HG03045 (cell line): Measurements from ENCODE around the gene TBC1D2B.

Experiments used
- ATAC-seq: cut with Tn5 transposase; IDR thresholded peaks from one replicate; pipeline ENCODE4 v1.9.1; 2021; ENCODE audit warnings: mild to moderate bottlenecking, moderate library complexity; ENCODE audit not compliant: unreplicated experiment

Gene TBC1D2B

DNA sequence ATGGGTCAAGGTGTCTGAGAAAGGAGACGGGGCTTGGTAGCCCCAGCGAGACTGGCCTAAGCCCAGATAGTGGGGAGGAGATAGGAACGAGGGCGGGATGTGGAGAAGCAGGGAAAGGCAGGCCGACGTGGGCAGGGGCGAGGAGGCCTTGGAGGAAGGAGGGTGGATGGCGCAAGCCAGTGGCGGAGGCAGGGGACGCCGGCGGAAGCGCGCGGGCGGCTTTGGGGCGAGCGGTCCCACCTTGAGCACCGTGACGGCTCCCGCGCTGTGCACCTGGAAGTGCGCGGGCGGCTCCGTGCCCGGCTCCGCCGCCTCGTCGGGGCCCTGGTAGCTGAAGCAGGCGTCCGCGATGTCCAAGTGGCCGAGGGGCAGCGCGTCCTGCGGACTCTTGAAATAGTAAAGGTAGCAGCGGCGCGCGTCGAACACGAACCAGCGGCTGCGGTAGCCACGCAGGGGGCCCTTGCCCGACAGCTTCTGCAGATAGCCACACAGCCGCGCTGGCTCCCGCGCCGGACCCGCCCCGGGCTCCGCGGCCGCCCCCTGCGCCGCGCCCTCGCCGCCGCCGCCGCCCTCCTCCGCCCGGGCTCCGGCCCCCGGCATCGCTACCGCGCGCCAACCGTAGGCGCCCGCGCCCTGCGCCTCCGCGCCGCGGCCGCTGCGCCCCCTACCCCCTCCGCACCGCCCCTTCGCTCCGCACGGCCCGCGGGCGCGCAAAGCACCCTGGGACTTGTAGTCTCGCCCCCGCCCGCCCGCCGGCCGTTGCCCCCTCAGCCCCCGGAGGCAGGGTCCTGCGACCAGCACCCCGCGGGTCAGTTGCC is at the start of gene TBC1D2B:
Gene TBC1D2B, minus strand, starts transcription at position 659 of the 818 bp plus-strand sequence. Its CDS starts 59 bp downstream, at position 600.
- peak; percentile 65 for ATAC-seq

DNA sequence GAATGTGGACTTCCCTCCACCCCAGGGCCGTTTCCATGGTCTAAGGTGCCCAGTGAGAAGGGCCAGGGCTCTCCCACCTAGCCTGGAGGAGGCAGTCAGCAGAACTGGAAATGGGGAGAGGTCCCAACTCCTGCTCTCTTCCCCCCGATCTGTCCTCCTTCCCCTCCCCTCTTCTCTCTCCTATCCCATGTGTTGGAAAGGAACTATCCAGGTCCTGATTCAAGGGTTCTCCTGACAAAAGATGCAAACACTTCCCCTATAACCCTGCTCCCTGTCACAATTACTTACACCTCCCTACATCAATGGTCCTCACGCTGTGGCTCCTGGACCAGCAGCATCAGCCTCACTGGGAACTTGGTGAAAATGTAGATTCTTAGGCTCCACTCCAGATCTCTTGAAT is 47.8 kb upstream of the TBC1D2B start:
- ATAC-seq, result no peak

DNA sequence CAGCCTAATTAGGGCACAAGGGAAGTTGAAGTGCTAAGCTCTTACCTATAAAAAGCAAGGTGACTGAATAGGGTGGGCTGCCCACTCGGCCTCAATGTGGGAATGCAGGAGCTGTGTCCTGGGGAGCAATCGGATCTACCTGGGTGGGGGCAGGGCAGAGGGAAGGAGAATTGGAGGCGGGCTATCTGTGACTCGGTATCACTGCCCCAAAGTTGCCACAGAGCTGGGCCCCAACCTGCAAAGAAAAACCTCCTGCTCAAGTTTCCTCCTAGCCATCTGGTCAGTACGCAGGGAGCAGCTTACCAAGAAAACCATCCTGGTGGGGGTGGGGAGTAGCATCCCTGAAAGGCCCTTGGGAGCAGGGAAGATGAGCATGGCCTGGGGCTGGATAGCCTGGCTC is 43.0 kb upstream of the TBC1D2B start:
- no peak for ATAC-seq

DNA sequence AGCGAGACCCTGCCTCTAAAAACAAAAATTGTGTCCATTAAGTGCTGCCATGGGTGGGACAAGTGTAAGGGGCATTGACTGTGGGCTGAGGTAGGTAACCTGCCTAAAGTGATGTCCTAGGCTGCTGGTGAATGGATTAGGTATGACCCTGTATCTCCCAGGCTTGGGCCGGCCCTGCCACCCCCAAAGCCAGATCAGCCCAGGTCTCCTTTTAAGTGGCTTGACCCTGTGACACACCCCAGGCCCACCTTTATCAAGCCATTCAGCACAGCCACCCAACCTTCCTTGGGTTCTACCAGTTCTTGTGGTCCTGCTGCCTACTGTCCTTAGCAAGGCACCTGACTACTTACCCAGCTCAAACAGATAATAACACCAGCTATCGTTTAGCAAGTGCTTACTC is 35.0 kb upstream of the TBC1D2B start:
- ATAC-seq, result no peak

DNA sequence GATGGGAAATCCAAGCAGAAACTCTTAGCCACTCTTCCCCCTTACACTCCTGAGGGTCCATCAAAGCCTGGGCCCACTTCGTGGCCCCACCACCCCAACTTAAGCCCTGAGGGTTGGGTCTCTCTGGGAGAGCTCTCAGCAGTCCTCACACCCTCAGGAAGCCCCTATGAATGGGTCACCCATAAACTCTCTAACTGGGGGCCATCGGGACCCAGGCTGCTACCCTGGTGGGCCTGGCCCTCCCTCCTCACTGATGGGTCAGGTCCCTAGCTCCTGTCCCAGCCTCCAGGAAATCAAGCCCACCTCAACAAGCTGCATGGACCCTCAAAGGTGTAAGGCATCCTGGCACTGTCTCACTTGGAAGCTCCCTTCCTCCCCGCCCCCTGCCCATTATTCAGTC is 34.3 kb upstream of the TBC1D2B start:
- no peak for ATAC-seq

DNA sequence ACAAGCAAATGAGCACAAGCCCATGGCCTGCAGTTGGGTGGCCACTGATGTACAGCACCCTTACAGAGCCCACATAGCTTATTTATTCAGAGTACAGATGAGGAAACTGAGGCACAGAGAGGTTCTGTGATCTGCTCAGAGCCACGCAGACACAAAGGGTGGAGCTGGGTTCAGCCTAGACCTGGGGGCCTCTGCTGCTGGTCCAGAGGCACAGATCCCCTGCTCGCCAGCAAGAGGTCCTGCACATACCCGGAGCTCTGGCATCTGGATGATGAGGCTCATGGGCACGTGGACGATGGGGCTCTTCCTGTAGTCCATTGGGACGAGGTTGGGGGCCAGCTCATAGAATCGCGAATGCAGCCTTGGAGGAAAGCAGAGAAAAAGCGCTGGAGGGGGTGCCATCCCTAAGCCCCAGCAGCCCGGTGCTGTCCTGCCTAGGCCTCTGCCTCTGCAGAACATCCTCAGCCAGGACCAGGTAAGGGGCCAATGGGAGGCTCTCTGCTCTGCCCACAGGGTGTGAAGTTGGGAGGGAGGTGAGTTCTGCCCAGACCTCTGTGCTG is 33.5 kb upstream of the TBC1D2B start:
- no peak for ATAC-seq

DNA sequence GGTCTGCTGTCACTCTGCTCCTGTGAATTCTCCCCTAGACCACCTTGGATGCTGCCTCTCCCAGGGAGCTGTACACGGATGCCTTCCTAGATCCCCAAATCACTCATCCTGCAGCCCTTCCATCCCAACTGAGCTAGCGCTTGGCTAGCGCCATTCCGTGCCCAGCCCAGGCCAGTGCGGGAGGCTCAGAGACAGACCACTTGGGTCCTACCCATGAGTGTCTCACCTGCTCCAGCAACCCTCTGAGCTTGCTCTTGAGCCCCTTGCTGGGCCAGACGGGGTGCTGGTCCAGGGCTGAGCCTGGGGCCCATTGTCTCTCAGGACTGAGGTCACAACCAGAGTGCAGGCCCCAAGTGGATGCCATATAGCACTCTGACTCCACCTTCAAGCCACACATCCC is 32.6 kb upstream of the TBC1D2B start:
- ATAC-seq, result no peak

DNA sequence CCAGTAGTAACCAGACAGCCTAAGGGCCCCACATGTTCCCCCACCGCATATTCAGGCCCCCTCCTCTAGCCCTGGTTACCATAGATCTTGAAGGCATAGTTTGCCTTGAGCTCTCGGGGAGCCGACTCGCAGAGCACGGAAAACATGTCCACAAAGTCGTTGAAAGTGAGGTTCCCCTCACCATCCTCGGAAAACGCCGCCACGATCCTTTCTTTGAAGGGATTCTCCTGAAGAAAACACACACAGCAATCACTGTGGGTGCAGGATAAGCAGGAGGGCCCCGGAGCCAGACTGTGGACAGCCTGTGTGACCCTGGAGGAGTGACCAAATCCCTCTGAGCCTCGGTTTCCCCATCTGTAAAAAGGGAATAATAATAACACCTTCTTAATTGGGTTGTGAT is 31.6 kb upstream of the TBC1D2B start:
- ATAC-seq, result no peak

DNA sequence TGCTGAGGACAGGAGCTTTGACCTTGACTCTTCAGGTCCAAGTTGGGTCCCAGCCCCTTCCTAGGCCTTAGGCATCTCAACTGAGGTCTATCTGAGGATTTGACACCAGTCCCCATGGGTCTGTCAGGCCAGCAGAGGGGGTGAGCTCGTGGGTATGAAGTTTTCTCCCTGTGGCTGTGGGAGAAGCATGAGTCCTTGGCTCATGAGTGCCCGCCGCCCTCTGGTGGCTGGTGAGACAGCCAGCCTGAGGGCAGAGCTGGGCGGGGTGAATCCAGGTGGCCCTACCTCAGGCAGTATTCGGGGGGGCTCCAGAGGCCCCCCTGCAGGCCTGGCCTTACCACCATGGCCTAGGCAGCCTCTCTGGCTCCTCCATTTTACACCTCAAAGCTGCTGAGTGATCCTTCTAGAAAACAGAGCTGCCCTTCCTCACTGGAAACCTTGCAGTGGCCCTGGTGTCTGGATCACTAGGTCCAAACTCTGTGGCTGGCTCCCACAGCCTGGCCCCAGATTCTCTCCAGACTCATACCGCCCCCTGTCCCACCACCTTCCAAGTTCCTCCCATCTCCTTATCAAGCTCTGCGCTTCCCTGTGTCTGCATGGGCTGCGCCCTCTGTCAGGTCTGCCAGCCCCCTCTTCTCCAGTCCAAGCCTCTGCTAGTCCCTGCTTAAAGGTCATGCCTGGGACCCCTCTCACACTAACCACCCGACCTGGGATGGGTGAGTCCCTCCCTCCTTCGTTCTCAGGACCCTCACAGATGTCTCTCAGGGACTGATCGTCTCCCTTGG is 31.0 kb upstream of the TBC1D2B start:
- peak; percentile 47 for ATAC-seq

DNA sequence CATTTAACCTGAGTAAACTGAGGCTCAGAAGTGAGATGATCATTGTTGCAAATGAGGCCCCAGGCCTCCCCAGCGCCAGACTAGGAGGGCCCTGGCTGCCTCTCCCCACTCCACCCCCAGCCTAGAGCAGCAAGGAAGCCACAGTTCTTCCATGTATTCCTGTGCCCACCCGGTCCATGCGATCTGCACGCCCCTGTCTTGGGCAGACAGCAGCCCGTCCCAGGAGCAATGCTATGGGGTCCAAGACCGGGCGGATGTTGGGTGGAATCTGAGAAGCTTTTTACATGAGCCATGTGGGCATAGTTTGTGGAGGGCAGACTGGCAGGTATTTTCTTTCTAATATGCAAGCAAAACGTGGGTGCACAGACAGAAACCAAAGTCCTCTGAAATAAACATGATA is 30.0 kb upstream of the TBC1D2B start:
- no peak for ATAC-seq

DNA sequence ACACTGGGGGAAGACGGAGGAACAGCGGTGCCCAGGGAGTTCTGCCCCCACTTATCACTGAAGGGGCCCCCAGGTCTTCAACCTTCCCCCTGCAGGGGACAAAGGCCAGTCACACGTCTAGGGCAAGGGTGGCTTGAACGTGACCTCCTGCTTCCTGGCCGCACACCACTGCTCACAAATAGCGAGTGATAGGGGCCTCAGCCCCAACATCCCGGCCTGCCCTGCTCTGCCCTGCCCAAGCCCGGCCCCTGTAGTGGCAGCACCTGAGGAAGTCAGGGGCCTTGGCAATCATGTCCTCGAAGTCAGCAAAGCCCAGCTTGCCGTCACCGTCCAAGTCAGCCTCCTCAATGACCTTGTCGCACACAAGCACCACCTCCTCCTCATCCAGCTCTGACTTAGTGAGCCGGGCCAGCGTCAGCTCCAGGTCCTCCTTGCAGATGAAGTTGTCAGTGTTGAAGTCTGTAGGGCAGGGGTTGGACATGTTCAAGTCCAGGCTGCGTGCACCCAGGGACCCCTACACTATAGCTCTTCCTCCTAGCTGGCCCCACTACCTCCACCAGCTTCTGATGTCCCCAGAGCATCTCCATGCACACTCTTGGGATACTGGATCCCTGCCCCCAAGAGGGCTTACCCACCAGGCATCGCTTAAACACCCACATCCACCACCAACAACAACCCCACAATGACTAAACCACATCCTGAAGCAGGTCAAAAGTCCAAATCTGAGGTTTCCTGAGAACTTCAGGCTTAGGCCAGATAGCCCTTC is 28.1 kb upstream of the TBC1D2B start:
- no peak for ATAC-seq

DNA sequence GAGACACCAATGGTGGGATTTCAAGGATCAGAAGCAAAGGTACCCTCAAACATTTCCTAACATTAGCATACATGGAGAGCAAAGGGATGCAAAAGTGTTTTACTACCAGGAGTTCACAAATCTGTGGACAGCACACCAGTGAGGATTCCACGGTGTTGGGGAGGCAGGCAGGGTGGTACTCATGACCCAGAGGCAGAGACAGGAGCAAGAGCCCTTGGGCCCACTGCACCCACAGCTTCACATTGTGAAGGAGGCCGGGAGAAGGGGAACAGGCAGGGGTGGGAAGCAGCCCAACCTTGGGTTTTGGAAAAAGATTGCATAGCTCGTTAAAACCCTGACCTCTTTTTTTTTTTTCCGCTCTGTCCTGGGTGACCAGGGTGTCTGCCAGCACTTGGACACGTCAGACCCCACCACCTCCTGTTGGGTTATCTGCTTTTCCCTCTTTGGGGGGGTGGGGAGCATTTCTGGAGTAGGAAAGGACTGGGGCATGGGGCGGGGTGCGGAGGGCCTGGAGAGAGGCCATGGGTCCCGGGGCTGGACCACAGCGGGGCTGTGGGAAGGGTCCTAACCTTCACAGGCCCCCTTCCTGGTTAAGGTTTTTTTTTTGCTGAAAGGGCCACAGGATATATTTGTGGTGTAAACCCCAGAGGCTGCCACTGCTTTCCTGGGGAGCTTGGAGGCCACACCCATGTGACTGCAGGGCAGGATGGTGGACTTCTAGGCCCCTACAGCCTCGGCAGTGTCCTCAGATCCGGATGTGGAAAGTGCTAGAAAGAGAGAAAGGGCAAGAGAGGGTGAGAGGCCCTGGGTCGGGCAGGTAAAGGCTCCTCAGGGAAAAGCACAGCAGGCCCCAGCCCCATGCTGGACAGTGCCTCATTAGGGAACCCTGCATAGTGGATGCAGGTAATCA is 27.3 kb upstream of the TBC1D2B start:
- ATAC-seq, result no peak

DNA sequence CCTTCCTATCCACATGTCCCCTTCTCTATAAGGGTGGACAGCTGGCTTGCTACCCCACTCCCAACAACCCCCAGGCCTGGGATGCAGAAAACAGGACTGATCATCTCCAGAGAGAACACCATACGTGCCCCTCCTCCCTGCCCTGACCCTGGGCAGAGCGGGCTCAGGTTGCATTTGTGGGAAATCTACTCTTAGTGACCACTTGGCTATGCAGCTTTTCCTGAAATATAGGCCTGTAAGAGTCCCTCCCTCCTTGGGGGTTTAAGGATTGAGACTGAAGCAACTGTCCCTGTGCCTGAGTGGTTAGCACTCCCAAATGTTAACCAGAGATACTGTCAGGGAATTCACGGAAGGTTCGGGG is 26.6 kb upstream of the TBC1D2B start:
- no peak for ATAC-seq

DNA sequence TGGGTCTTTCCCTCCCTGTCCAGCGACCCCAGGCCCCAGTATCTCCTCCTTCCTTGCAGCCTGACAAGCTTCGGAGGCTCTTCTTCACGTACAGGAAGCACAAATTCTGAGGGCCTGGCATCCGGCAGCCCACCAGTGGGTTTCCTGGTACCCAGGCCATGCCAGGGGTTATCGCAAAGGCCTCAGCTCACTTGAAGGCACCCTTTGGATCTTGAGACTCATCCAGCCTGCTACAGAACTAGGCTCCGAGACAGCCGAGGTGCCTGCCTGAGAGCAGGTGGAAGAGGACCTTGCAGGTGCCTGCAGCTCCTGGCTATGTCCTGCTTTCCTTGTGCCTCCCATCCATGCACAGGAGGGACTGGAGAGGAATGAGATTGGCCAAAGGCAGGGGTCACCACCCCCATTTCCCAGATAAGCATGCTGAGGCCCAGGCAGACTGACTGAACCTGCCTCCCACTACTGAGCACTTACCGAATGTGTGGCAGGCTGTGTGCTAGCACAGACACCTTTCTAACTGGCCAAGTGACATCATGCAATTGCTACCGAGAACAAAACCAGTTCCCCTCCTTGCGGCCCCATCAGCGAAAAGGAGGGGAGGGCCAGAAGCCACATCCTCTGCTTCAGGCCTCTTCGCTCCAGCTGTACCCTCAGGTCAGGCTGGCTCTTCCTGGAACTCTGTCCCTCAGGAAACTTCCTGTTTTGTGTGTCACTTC is 26.1 kb upstream of the TBC1D2B start:
- ATAC-seq, result peak; percentile 81

DNA sequence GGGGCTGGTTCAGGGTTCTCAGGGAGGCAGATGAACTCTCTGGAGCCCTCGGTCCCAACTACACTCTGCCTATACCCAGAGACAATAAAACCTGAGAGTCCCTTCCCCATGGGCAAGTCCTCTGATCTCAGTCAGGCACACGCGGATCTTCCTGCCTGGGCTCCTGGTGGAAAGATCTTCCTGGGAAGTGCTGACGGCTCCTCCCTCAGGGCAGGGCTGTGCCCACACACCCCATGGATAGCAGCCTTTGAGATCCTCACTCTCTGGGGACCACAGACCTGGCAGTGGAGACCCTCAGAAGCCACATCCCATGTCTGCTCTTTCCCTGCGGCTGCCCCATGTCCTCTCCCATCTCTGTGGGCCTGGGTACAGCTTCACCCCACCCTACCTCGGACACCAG is 25.2 kb upstream of the TBC1D2B start:
- no peak for ATAC-seq

DNA sequence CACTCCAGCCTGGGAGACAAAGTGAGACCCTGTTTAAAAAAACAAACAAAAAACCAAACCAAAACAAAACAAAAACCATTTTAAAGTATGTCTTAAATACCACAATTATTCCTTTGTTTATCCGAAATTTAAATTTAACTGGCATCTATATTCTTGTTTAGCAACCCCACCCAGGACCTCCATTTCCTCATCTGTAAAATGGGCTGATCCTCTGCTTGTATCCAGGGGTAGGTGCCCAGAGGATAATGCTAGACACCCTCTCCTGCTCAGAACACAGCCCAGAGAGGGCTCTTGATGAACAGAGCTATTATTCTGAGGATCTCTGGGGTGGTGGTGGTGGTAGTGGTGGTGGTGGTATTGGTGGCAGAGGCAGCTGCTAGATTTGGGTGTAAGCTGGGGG is 24.7 kb upstream of the TBC1D2B start:
- no peak for ATAC-seq

DNA sequence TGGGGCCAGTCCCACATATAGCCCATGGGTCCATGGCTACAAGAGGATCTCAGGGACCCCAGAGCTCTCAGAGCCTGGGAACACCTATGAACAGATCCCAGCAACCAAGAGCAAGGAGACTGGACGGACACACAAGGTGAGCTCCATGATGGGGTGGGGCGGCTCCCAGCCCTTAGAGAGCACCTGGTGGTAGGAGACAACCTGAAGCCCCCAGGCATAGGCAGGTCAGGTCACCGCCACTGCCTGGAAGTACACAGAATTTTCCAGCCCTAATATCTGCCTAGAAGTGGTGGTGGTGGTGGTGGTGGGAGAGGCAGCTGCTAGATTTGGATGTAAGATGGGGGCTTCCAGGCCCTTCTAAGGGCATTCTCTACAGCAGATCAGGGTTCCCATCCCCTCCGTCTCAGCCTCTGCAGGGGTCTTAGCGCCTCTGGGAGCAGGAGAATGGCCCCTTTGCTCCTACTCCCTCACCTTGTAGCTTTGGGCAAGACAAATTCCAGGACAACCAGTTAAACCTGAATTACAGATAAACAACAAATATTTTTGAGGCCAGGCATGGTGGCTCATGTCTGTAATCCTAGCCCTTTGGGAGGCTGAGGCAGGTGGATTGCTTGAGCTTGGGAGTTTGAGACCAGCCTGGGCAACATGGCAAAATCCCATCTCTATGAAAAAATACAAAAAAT is 24.1 kb upstream of the TBC1D2B start:
- no peak for ATAC-seq

DNA sequence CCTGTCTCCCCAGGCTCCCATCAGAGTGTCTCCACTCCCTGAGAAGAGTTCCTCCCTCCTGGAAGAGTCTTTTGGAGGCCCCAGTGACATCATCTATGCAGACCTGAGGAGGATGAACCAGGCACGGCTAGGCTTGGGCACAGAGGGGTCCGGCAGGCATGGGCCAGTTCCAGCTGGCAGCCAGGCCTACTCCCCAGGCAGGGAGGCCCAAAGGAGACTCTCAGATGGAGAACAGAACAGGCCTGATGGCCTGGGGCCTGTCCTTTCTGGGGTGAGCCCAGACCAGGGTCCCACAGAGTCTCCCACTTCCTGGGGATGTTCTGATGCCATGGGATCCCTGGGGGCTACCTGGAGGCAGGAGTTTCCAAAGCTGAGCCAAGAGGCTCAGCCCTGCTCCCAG is 23.4 kb upstream of the TBC1D2B start:
- no peak for ATAC-seq

DNA sequence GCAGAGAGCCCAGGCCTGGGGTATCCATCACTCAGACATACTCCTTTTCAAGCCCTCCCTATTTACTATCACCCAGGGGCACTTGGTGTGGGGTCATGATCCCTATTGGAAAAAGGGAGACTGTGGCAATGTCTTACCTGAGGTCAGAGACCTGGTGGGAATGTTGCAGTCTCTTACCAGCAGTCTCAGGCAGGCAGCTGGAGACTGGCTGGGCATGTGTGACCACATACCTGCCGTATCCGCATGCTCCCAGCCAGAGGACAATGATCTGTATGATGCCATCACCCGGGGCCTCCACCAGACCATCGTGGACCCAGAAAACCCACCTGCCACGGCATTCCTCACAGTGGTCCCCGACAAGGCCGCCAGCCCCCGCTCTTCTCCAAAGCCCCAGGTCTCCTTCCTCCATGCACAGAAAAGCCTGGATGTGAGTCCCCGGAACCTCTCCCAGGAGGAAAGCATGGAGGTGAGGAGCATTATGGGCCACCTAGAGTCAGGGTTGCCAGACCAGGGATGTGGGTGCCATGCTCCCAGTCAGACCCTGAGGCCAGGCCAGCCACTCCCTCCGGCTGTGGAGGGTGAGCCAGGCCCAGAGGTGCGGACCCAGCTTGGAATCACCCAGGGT is 20.7 kb upstream of the TBC1D2B start:
- no peak for ATAC-seq
